Neural cell (in vitro differentiated cells): ENCODE measurements around the gene SLIT3.

Source experiments
- EP300 ChIP-seq: fragments of 450-650 bp; conservative IDR thresholded peaks from 2 replicates; pipeline ENCODE4 v1.6.1; 2014; ENCODE audit warnings: antibody characterized with exemption, mild to moderate bottlenecking, moderate library complexity; ENCODE audit not compliant: poor library complexity, severe bottlenecking
- EZH2 ChIP-seq: fragments of 200-600, 300-800 bp; shearing (Covaris generic), sonication (generic); IDR thresholded peaks from 2 replicates; pipeline ENCODE4 v1.6.1; 2014; ENCODE audit warnings: antibody characterized with exemption, low read length, borderline replicate concordance, mild to moderate bottlenecking; ENCODE audit not compliant: insufficient read depth, poor library complexity, severe bottlenecking
- MXI1 ChIP-seq: fragments of 450-650 bp; conservative IDR thresholded peaks from 2 replicates; pipeline ENCODE4 v1.6.1; 2014; ENCODE audit warnings: antibody characterized with exemption, mild to moderate bottlenecking; ENCODE audit not compliant: poor library complexity, severe bottlenecking
- POLR2AphosphoS5 ChIP-seq: IDR thresholded peaks from 2 replicates; pipeline ENCODE4 v1.6.1; 2012
- RAD21 ChIP-seq: fragments of 450-650 bp; conservative IDR thresholded peaks from 2 replicates; pipeline ENCODE4 v1.6.1; 2014; ENCODE audit warnings: antibody characterized with exemption, mild to moderate bottlenecking, moderate library complexity
- TAF1 ChIP-seq: IDR thresholded peaks from 2 replicates; pipeline ENCODE4 v1.6.1; 2012; ENCODE audit warnings: low read depth
- TF ChIP-seq, protein P1 (sequence below): fragments of 450-650 bp; IDR thresholded peaks from 2 replicates; pipeline ENCODE4 v1.5.1; 2014; ENCODE audit warnings: antibody characterized with exemption, mild to moderate bottlenecking, moderate library complexity; ENCODE audit not compliant: poor library complexity, severe bottlenecking
- TF ChIP-seq, protein P2 (sequence below): IDR thresholded peaks from 2 replicates; pipeline ENCODE4 v1.6.1; 2012; ENCODE audit warnings: borderline replicate concordance

DNA sequence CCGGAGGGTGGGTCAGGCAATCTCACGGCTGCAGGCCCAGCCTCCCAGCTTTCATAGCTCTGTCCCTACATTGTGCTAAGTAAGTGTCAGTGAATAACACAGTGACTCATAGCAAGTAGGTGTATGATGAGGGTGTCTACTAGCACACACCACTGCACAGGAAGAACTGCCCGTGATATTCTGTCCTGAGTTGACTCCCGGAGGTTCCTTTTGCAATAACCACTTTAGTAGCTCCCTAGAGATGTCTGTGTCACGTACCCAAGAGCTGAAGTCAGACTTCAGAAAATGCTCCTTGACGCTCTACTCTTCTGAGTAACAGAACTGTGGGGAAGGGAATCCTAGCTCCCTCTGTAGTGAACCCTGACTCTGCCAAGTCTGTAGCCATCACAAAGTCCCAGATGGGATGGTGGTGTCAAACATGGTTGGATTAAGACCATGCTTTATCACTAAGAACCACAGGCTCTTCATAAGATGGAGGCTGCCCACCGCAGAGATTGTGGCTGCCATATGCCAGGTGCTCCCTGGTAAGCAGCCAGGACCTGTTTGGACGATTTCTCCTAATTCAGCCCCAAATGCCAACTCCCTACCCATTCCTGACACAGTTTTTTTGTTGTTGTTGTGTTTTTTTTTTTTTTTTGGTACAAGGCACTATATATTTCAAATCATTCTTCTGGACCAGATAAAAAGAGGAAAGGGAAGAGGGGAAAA lies 369.1 kb downstream of the SLIT3 start:
- TF ChIP-seq, protein P1, sequence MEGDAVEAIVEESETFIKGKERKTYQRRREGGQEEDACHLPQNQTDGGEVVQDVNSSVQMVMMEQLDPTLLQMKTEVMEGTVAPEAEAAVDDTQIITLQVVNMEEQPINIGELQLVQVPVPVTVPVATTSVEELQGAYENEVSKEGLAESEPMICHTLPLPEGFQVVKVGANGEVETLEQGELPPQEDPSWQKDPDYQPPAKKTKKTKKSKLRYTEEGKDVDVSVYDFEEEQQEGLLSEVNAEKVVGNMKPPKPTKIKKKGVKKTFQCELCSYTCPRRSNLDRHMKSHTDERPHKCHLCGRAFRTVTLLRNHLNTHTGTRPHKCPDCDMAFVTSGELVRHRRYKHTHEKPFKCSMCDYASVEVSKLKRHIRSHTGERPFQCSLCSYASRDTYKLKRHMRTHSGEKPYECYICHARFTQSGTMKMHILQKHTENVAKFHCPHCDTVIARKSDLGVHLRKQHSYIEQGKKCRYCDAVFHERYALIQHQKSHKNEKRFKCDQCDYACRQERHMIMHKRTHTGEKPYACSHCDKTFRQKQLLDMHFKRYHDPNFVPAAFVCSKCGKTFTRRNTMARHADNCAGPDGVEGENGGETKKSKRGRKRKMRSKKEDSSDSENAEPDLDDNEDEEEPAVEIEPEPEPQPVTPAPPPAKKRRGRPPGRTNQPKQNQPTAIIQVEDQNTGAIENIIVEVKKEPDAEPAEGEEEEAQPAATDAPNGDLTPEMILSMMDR: no peak
- TF ChIP-seq TAF1 (no peak), RAD21 (no peak), EZH2 (no peak), POLR2AphosphoS5 (no peak), EP300 (no peak), MXI1 (no peak)
- TF ChIP-seq, protein P2, sequence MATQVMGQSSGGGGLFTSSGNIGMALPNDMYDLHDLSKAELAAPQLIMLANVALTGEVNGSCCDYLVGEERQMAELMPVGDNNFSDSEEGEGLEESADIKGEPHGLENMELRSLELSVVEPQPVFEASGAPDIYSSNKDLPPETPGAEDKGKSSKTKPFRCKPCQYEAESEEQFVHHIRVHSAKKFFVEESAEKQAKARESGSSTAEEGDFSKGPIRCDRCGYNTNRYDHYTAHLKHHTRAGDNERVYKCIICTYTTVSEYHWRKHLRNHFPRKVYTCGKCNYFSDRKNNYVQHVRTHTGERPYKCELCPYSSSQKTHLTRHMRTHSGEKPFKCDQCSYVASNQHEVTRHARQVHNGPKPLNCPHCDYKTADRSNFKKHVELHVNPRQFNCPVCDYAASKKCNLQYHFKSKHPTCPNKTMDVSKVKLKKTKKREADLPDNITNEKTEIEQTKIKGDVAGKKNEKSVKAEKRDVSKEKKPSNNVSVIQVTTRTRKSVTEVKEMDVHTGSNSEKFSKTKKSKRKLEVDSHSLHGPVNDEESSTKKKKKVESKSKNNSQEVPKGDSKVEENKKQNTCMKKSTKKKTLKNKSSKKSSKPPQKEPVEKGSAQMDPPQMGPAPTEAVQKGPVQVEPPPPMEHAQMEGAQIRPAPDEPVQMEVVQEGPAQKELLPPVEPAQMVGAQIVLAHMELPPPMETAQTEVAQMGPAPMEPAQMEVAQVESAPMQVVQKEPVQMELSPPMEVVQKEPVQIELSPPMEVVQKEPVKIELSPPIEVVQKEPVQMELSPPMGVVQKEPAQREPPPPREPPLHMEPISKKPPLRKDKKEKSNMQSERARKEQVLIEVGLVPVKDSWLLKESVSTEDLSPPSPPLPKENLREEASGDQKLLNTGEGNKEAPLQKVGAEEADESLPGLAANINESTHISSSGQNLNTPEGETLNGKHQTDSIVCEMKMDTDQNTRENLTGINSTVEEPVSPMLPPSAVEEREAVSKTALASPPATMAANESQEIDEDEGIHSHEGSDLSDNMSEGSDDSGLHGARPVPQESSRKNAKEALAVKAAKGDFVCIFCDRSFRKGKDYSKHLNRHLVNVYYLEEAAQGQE: no peak
